Mucosa of rectum (tissue), 2 donors: ENCODE data around the gene USP38.

Experiments
- H3K27ac ChIP-seq, 2 donors: one replicate each; pipeline ENCODE4 v1.7.0; 2013; ENCODE audit warnings: inconsistent platforms in 2 of 2, low read depth in 2 of 2, low read length in 2 of 2
- H3K27me3 ChIP-seq, 2 donors: one replicate each; pipeline ENCODE4 v1.7.0; 2013; ENCODE audit warnings: low read length in 2 of 2; ENCODE audit not compliant: control insufficient read depth in 2 of 2, insufficient read depth in 2 of 2
- H3K36me3 ChIP-seq, 2 donors: one replicate each; pipeline ENCODE4 v1.7.0; 2013; ENCODE audit warnings: low read length in 2 of 2; ENCODE audit not compliant: control insufficient read depth in 2 of 2, insufficient read depth in 2 of 2
- H3K4me1 ChIP-seq, 2 donors: one replicate each; pipeline ENCODE4 v1.7.0; 2013; ENCODE audit warnings: low read length in 2 of 2, mild to moderate bottlenecking in 1 of 2; ENCODE audit not compliant: control insufficient read depth in 2 of 2, insufficient read depth in 2 of 2
- H3K4me3 ChIP-seq, 2 donors: one replicate each; pipeline ENCODE4 v1.7.0; 2013; ENCODE audit warnings: low read length in 2 of 2
- H3K9ac ChIP-seq, 2 donors: one replicate each; pipeline ENCODE4 v1.7.0; 2013; ENCODE audit warnings: low read length in 2 of 2, low read depth in 1 of 2, mild to moderate bottlenecking in 1 of 2
- H3K9me3 ChIP-seq, 2 donors: one replicate each; pipeline ENCODE4 v1.7.0; 2013; ENCODE audit warnings: low read length in 2 of 2; ENCODE audit not compliant: control insufficient read depth in 2 of 2
- donor health status: healthy.
- donor health status: Normal muscosa, but diverticular disease.

The USP38 gene

GRCh38 chr4:143240939-143241679 lies 56.4 kb downstream of the USP38 start:
- H3K27me3 ChIP-seq, result no peaks in the 10 kb centered on the region
- no peak overlapping the region for H3K4me3 ChIP-seq
- H3K9ac ChIP-seq, result no peak overlapping the region
- H3K27ac ChIP-seq, result no peak overlapping the region
- no peaks in the 10 kb centered on the region for H3K9me3 ChIP-seq
- H3K36me3 ChIP-seq, result no peaks in the 10 kb centered on the region
- H3K4me1 ChIP-seq, result no peaks in the 10 kb centered on the region

GRCh38 chr4:143241892-143242291 lies 57.2 kb downstream of the USP38 start:
- Histone ChIP-seq H3K9me3 (no peaks in the 10 kb centered on the region), H3K4me1 (no peaks in the 10 kb centered on the region), H3K36me3 (no peaks in the 10 kb centered on the region), H3K27me3 (no peaks in the 10 kb centered on the region), H3K4me3 (no peak overlapping the region), H3K27ac (no peak overlapping the region), H3K9ac (no peak overlapping the region)

- H3K9me3 ChIP-seq, result no peaks in the 10 kb centered on the region
- no peaks in the 10 kb centered on the region for H3K27me3 ChIP-seq
- H3K4me3 ChIP-seq, result no peak overlapping the region
- H3K4me1 ChIP-seq, result no peaks in the 10 kb centered on the region
- H3K9ac ChIP-seq, result no peak overlapping the region
- no peak overlapping the region for H3K27ac ChIP-seq
- no peaks in the 10 kb centered on the region for H3K36me3 ChIP-seq
These were observed 58.3 kb downstream of the USP38 start for GRCh38 chr4:143243041-143243440.

GRCh38 chr4:143246977-143247376 lies 62.3 kb downstream of the USP38 start:
- H3K9ac ChIP-seq, result no peak overlapping the region
- peaks cover 0 to 3% of the 10 kb centered on the region in 2 donors for H3K4me1 ChIP-seq
- H3K4me3 ChIP-seq, result no peak overlapping the region
- H3K27ac ChIP-seq, result no peak overlapping the region
- no peaks in the 10 kb centered on the region for H3K36me3 ChIP-seq
- no peaks in the 10 kb centered on the region for H3K27me3 ChIP-seq
- H3K9me3 ChIP-seq, result no peaks in the 10 kb centered on the region

- Histone ChIP-seq H3K36me3 (no peaks in the 10 kb centered on the region), H3K27ac (no peak overlapping the region), H3K9ac (no peak overlapping the region), H3K4me1 (peaks cover 0 to 3% of the 10 kb centered on the region in 2 donors), H3K27me3 (no peaks in the 10 kb centered on the region), H3K9me3 (no peaks in the 10 kb centered on the region), H3K4me3 (no peak overlapping the region)
These were observed 63.1 kb downstream of the USP38 start for GRCh38 chr4:143247866-143248265.

- Histone ChIP-seq H3K27ac (no peak overlapping the region), H3K9me3 (no peaks in the 10 kb centered on the region), H3K36me3 (no peaks in the 10 kb centered on the region), H3K4me3 (no peak overlapping the region), H3K27me3 (no peaks in the 10 kb centered on the region), H3K9ac (no peak overlapping the region), H3K4me1 (peaks cover 0 to 3% of the 10 kb centered on the region in 2 donors)
These were observed 64.1 kb downstream of the USP38 start for GRCh38 chr4:143248827-143249226.

- Histone ChIP-seq H3K27ac (no peak overlapping the region), H3K4me3 (no peak overlapping the region), H3K9ac (no peak overlapping the region), H3K36me3 (no peaks in the 10 kb centered on the region), H3K27me3 (no peaks in the 10 kb centered on the region), H3K4me1 (peaks cover 0 to 3% of the 10 kb centered on the region in 2 donors), H3K9me3 (no peaks in the 10 kb centered on the region)
These were observed 65.9 kb downstream of the USP38 start for GRCh38 chr4:143250617-143251016.

GRCh38 chr4:143251348-143251747 lies 66.6 kb downstream of the USP38 start:
- Histone ChIP-seq H3K36me3 (no peaks in the 10 kb centered on the region), H3K27me3 (no peaks in the 10 kb centered on the region), H3K4me1 (peaks cover 0 to 3% of the 10 kb centered on the region in 2 donors), H3K27ac (no peak overlapping the region), H3K9me3 (no peaks in the 10 kb centered on the region), H3K9ac (no peak overlapping the region), H3K4me3 (no peak overlapping the region)

GRCh38 chr4:143251779-143252178 lies 67.1 kb downstream of the USP38 start:
- Histone ChIP-seq H3K9ac (no peak overlapping the region), H3K9me3 (no peaks in the 10 kb centered on the region), H3K36me3 (no peaks in the 10 kb centered on the region), H3K4me1 (peaks cover 0 to 3% of the 10 kb centered on the region in 2 donors), H3K27me3 (no peaks in the 10 kb centered on the region), H3K27ac (no peak overlapping the region), H3K4me3 (no peak overlapping the region)

GRCh38 chr4:143252478-143252877 lies 67.8 kb downstream of the USP38 start:
- Histone ChIP-seq H3K36me3 (no peaks in the 10 kb centered on the region), H3K9ac (no peak overlapping the region), H3K4me1 (peaks cover 0 to 3% of the 10 kb centered on the region in 2 donors), H3K9me3 (no peaks in the 10 kb centered on the region), H3K27me3 (no peaks in the 10 kb centered on the region), H3K27ac (no peak overlapping the region), H3K4me3 (no peak overlapping the region)
